Nephron progenitor cell (in vitro differentiated cells): ENCODE measurements around the gene SP3.

ENCODE experiments used
- DNase-seq: peaks from one replicate; pipeline ENCODE4 v3.0.0; 2021
- H3K27ac Mint-ChIP-seq: 2 replicates; pipeline ENCODE4 v1.8.0; 2021; ENCODE audit warnings: mild to moderate bottlenecking, moderate library complexity, mixed read lengths
- H3K27me3 Mint-ChIP-seq: 2 replicates; pipeline ENCODE4 v1.8.0; 2021; ENCODE audit warnings: mild to moderate bottlenecking, low read depth, mixed read lengths; ENCODE audit not compliant: poor library complexity
- H3K36me3 Mint-ChIP-seq: 2 replicates; pipeline ENCODE4 v1.8.0; 2021; ENCODE audit warnings: low read depth, mixed read lengths
- H3K4me1 Mint-ChIP-seq: 2 replicates; pipeline ENCODE4 v1.8.0; 2021; ENCODE audit warnings: mixed read lengths
- H3K4me3 Mint-ChIP-seq: 2 replicates; pipeline ENCODE4 v1.8.0; 2021; ENCODE audit warnings: mild to moderate bottlenecking, moderate library complexity, mixed read lengths
- H3K9me3 Mint-ChIP-seq: 2 replicates; pipeline ENCODE4 v1.8.0; 2021; ENCODE audit warnings: mild to moderate bottlenecking, moderate library complexity, mixed read lengths
- TF ChIP-seq, protein P1 (sequence below): fragments of 200-600 bp; sonication (generic); IDR thresholded peaks from 2 replicates; pipeline ENCODE4 v1.5.0; 2021; ENCODE audit warnings: antibody characterized with exemption

SP3 gene

DNA sequence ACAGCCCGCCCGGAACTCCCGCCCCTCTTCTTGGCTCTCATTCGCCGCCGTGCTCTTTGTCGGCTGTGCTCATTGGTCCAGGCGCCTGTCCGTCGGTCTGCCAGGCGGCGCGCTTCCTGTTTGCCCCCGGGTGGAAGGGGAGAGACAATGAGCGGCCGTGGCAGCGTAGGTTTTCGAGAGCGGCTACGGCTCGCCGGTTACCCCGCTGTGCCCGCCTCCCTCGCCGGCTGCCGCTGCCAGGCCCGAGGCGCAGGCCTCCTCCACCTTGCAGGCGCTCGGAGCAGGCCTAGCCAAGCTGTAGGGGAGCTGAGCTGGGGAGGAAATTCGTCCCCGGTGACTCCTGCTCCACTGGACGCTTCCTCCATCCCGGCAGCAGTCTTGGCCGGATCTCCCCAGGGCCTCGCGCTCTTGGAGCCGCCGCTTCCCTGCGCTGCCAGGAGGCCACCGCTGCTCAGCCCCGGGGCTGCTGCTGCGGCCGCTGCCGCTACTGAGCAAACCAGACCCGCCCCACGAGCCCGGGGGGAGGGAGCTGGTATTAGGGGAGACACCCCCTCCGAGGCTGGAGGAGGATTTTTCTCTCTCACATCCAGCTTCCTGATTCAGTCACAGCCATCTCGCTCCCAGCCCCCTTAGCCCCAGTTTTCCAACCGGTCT is at the start of gene SP3:
Gene SP3, minus strand, starts transcription at position 2 of the 654 bp plus-strand sequence. CDS start 202 bp downstream, outside the sequence.
- Mint-ChIP-seq H3K27ac (peak within 1 kb of the TSS; percentile 99), H3K36me3 (peaks cover 25% of the 10 kb centered on the region), H3K4me3 (peak within 1 kb of the TSS; percentile 97), H3K27me3 (no peaks in the 10 kb centered on the region), H3K4me1 (peaks cover 32% of the 10 kb centered on the region), H3K9me3 (peaks cover 13% of the 10 kb centered on the region)
- TF ChIP-seq, protein P1, sequence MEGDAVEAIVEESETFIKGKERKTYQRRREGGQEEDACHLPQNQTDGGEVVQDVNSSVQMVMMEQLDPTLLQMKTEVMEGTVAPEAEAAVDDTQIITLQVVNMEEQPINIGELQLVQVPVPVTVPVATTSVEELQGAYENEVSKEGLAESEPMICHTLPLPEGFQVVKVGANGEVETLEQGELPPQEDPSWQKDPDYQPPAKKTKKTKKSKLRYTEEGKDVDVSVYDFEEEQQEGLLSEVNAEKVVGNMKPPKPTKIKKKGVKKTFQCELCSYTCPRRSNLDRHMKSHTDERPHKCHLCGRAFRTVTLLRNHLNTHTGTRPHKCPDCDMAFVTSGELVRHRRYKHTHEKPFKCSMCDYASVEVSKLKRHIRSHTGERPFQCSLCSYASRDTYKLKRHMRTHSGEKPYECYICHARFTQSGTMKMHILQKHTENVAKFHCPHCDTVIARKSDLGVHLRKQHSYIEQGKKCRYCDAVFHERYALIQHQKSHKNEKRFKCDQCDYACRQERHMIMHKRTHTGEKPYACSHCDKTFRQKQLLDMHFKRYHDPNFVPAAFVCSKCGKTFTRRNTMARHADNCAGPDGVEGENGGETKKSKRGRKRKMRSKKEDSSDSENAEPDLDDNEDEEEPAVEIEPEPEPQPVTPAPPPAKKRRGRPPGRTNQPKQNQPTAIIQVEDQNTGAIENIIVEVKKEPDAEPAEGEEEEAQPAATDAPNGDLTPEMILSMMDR = no peak
- peak; percentile 97 for DNase-seq

DNA sequence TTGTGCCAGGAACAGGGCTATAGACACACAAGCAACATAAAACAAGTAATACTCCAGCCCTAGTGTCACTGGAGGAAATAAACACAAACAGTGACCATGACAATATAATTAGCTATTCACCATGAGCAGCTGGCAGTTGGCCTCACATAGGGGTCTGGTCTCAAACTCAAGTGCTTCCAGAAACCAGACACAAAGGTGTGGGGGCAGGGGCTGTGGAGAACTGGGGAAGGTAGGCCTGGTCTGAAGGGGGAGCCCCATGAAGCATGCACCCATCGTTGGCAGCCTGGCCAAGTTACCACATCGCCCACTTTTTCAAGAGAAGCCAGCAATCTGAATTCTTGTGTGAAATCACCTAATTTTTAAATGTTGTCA is 49.5 kb upstream of the SP3 start:
- H3K27ac Mint-ChIP-seq = no peak overlapping the region
- TF ChIP-seq, protein P1 = no peak
- H3K27me3 Mint-ChIP-seq = peaks cover 4% of the 10 kb centered on the region
- H3K4me1 Mint-ChIP-seq = peaks cover 56% of the 10 kb centered on the region
- H3K4me3 Mint-ChIP-seq = no peak overlapping the region
- no peak for DNase-seq
- H3K9me3 Mint-ChIP-seq = no peaks in the 10 kb centered on the region
- no peaks in the 10 kb centered on the region for H3K36me3 Mint-ChIP-seq

DNA sequence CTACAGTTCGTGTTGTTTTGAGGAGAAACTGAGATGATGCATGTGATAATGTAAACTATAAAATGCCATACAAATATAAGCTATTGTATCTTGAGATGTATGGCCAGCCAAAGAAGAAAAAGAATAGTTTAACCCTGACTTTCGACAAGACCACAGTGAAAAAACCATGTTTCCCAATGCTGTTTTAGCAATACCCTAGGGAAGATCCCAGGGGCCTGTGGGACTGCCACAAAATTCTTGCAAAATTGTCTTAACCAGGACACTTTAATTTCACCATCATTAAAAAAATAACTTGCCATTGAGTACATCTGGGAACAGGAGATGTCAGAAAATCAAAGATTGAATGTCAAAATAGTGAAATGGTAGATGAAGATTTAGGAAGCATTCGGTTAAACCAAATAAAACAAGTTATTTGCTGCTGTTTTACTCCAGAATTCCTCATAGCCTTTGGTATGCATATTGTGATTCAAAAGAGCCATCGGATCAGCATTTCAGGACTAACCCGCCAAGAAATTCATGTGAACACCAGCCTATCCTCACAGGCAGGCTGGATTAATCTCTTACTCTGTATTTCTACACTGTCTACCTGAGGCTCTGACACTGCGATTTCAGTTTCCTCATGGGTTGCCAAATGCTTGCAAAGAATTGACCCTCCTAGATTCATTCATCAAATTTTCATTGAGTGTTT is 49.0 kb upstream of the SP3 start:
- H3K27me3 Mint-ChIP-seq = peaks cover 4% of the 10 kb centered on the region
- no peak overlapping the region for H3K4me3 Mint-ChIP-seq
- no peaks in the 10 kb centered on the region for H3K36me3 Mint-ChIP-seq

DNA sequence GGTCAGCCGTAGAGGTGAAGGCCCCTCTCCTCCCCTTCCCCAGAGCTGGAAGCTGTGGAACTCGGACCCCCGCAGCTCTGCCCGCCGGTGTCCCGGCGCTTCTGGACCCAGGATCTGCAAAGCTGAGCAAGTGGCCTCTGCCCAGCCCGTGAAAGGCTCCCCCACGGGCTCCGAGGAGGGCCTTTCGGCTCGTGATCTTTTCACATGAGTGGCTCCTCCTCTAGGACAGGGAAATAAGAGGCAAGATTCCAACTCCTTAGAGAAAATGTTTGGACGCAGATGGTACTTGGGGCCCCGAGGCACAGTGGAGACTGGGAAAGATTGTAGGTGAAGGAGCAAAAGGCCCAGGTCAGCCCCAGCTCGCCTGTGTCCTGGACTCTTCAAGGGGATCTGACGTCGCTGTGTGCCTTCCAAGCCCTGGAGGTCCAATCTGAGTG is 48.2 kb upstream of the SP3 start:
- Mint-ChIP-seq H3K27ac (no peak overlapping the region), H3K27me3 (no peaks in the 10 kb centered on the region), H3K9me3 (no peaks in the 10 kb centered on the region), H3K4me1 (peaks cover 56% of the 10 kb centered on the region), H3K4me3 (peak overlapping the region; percentile 56), H3K36me3 (no peaks in the 10 kb centered on the region)
- TF ChIP-seq, protein P1 = no peak
- DNase-seq = peak; percentile 20

More for the DNA sequence above, 49.0 kb upstream of the SP3 start:
- TF ChIP-seq, protein P1 = no peak
- Mint-ChIP-seq H3K9me3 (no peaks in the 10 kb centered on the region), H3K27ac (no peak overlapping the region), H3K4me1 (peaks cover 61% of the 10 kb centered on the region)
- no peak for DNase-seq

DNA sequence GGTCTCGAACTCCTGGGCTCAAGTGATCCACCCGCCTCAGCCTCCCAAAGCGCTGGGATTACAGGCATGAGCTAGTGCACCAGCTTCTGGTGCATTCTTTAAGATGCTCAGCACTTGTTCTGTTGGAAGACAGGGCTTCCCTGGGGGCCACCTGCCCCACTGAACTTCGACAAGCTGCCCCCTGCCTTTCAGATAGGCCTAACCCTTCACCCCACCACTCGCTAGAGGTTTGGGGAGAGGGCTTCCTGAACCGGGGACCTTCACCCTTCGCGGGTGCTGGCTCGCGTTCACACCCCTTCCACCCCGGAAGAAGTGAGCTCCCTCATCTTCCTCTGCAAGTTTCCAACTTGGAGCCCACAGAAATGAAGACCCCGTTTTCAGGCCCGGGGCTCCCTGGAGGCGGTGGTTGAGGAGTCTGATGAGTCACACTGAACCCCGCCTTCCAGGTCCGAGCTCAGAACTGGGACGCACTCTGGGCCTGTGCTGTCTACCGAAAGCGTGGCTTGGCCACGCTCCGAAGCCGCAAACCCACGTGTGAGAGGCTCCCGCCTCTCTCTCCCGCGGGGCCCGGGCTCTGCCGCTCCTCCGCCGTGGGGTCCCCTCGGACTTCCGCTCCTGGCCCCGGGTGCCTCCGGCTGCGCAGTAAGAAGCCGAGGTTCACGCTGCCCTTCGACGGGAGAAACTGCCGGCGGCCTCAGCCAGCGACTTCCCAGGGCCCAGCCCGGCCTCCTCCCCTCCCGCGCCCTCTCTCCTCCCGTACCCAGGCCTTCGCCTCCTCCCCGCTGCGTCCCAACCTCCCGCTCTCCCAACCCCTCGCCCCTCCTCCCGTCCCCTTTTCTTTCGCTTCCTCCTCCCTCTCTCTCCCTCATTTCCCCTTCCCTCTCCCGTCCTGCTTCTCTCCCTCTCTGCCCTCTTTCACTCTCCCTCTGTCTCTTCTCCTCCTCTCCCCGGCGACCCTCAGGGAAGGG is 47.5 kb upstream of the SP3 start:
- DNase-seq = peak; percentile 52
- no peaks in the 10 kb centered on the region for H3K27me3 Mint-ChIP-seq
- no peak overlapping the region for H3K27ac Mint-ChIP-seq
- no peaks in the 10 kb centered on the region for H3K9me3 Mint-ChIP-seq
- H3K4me1 Mint-ChIP-seq = peaks cover 49% of the 10 kb centered on the region
- TF ChIP-seq, protein P1 = no peak
- H3K4me3 Mint-ChIP-seq = peak overlapping the region; percentile 56
- H3K36me3 Mint-ChIP-seq = no peaks in the 10 kb centered on the region
